ENCODE results near the gene CALM1. TPM values are rescaled to one million over a fixed set of nuclear protein-coding genes. Genes with fewer than 3 reads are reported as not detected.

The CALM1 gene
- polyA plus RNA-seq, 1 donor from 2014 or later = 373 TPM

DNA sequence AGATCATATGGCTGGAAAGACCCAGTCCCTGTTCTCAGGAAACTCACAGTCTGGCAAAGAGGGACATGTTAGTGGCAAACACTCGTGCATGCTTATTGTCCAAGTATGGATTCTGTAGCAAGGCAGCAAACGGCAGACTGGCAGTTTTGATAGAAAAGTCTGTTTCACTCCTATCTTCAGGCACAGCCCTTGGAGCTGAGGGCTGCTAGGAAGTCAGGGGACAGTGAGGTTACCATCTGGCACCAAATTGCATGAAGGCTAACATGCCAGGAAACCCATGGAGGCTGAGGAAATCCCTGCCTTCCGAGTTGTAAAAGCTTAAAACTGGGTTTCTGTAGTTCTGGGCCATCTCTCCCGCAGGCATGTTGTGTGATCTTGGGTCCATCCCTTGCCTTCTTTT is 32.9 kb downstream of the CALM1 start:
- Histone ChIP-seq H3F3A (ENCODE audit: insufficient read depth, low read length, poor library complexity, severe bottlenecking) (no peaks in the 10 kb centered on the region), H3K9me2 (ENCODE audit: insufficient read depth, low read length) (no peaks in the 10 kb centered on the region), H3K9ac (ENCODE audit: low read length) (no peak overlapping the region), H3K27me3 (ENCODE audit: insufficient read depth, low read depth, low read length) (no peaks in the 10 kb centered on the region), H2AFZ (ENCODE audit: low read depth, low read length) (no peak overlapping the region), H3K36me3 (ENCODE audit: insufficient read depth, low read length) (no peaks in the 10 kb centered on the region), H3K4me3 (ENCODE audit: low read length) (no peak overlapping the region), H3K27ac (ENCODE audit: low read length) (no peak overlapping the region), H3K9me3 (ENCODE audit: low read length) (no peaks in the 10 kb centered on the region), H4K20me1 (ENCODE audit: insufficient read depth) (no peaks in the 10 kb centered on the region), H3K79me2 (replicated peaks; ENCODE audit: insufficient read depth, low read length) (no peaks in the 10 kb centered on the region), H3K4me2 (ENCODE audit: low read length) (no peak overlapping the region)
- TF ChIP-seq SMC3 (conservative IDR thresholded peaks at IDR 0.05; ENCODE audit: poor library complexity) = no peak
- no peak for TF ChIP-seq RAD21 (conservative IDR thresholded peaks at IDR 0.05)
- TF ChIP-seq EP300 (conservative IDR thresholded peaks at IDR 0.05; ENCODE audit: poor library complexity, severe bottlenecking) = no peak
- no peak for TF ChIP-seq MXI1 (conservative IDR thresholded peaks at IDR 0.05; ENCODE audit: poor library complexity, severe bottlenecking)
- no peak for TF ChIP-seq POLR2AphosphoS5 (IDR thresholded peaks at IDR 0.05)
- TF ChIP-seq CTCF (IDR thresholded peaks at IDR 0.05; ENCODE audit: poor library complexity, severe bottlenecking) = no peak
- TF ChIP-seq EZH2 (IDR thresholded peaks at IDR 0.05; ENCODE audit: borderline replicate concordance, insufficient read depth, low read length, poor library complexity, severe bottlenecking) = no peak
- TF ChIP-seq TAF1 (IDR thresholded peaks at IDR 0.05; ENCODE audit: low read depth) = no peak
- TF ChIP-seq REST (IDR thresholded peaks at IDR 0.05; ENCODE audit: borderline replicate concordance) = no peak

GRCh38 chr14:90434370-90435020 is 37.7 kb downstream of the CALM1 start:
- no peaks in the 10 kb centered on the region for H4K20me1 ChIP-seq (ENCODE audit: insufficient read depth)
- H3K4me2 ChIP-seq (ENCODE audit: low read length) = no peak overlapping the region
- no peak for TF ChIP-seq POLR2AphosphoS5 (IDR thresholded peaks at IDR 0.05)
- TF ChIP-seq SMC3 (conservative IDR thresholded peaks at IDR 0.05; ENCODE audit: poor library complexity) = no peak
- TF ChIP-seq MXI1 (conservative IDR thresholded peaks at IDR 0.05; ENCODE audit: poor library complexity, severe bottlenecking) = no peak
- no peaks in the 10 kb centered on the region for H3K79me2 ChIP-seq (replicated peaks; ENCODE audit: insufficient read depth, low read length)
- no peaks in the 10 kb centered on the region for H3K27me3 ChIP-seq (ENCODE audit: insufficient read depth, low read depth, low read length)
- no peak overlapping the region for H3K9ac ChIP-seq (ENCODE audit: low read length)
- no peaks in the 10 kb centered on the region for H3F3A ChIP-seq (ENCODE audit: insufficient read depth, low read length, poor library complexity, severe bottlenecking)
- no peaks in the 10 kb centered on the region for H3K9me3 ChIP-seq (ENCODE audit: low read length)
- no peaks in the 10 kb centered on the region for H3K9me2 ChIP-seq (ENCODE audit: insufficient read depth, low read length)
- H2AFZ ChIP-seq (ENCODE audit: low read depth, low read length) = no peak overlapping the region
- no peak overlapping the region for H3K27ac ChIP-seq (ENCODE audit: low read length)
- no peaks in the 10 kb centered on the region for H3K36me3 ChIP-seq (ENCODE audit: insufficient read depth, low read length)
- H3K4me3 ChIP-seq (ENCODE audit: low read length) = no peak overlapping the region

All from neural cell (in vitro differentiated cells).